GM19324 (cell line): ENCODE data around the gene ITM2C.

Experiments used
- ATAC-seq: cut with Tn5 transposase; IDR thresholded peaks from one replicate; pipeline ENCODE4 v1.9.1; 2021; ENCODE audit warnings: mild to moderate bottlenecking, moderate library complexity; ENCODE audit not compliant: unreplicated experiment, low FRiP score

ITM2C gene, protein sequence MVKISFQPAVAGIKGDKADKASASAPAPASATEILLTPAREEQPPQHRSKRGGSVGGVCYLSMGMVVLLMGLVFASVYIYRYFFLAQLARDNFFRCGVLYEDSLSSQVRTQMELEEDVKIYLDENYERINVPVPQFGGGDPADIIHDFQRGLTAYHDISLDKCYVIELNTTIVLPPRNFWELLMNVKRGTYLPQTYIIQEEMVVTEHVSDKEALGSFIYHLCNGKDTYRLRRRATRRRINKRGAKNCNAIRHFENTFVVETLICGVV

DNA sequence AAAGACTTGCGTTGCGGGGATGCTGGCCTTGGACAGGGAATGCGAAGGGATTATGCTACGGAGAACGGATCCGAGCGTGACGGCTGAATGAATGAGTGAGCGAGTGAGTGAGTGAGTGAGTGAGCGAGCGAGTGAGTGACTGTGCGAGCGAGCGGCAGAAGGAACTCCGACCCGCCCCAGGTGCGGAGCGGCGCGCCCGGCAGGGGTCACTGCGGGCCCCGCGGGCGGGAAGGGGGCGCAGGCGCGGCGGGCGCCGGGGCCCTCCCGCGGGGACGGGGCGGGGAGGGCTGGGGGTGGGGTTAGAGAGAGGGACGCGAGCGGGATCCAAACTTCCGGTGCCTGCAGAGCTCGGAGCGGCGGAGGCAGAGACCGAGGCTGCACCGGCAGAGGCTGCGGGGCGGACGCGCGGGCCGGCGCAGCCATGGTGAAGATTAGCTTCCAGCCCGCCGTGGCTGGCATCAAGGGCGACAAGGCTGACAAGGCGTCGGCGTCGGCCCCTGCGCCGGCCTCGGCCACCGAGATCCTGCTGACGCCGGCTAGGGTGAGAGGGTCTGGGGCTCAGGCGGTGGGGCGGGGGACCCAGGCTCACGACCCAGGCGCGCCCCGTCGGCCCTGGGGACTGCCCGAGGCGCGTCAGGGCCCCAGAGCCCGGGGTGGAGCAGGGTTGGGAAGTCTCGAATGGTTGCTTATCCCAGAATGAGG is at the start of gene ITM2C:
Gene ITM2C (plus strand): TSS at position 338 of the 702 bp plus-strand sequence. CDS start 84 bp downstream, at position 422.
- ATAC-seq: peak; percentile 77

- no peak for ATAC-seq
These were observed 49.7 kb upstream of the ITM2C start for GRCh38 chr2:230815088-230815487.

DNA sequence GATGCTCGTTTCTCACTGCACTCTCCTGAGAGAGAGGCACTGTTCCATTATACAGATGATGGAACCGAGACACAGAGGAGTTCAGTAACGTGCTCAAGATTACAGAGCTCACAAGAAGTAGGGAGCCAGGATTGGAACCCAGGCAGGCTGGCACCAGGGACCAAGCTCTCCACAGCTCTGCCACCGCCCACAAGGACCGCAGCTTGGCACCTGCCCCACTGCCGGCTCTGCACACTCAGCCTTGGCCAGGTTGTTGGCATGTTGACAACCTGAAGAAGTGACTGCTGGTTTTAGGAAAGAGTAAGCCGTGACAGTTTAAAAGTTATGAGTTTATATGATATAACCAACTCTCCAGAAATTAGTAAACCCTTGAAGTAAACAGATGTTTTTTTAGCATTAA is 48.0 kb upstream of the ITM2C start:
- ATAC-seq: no peak

DNA sequence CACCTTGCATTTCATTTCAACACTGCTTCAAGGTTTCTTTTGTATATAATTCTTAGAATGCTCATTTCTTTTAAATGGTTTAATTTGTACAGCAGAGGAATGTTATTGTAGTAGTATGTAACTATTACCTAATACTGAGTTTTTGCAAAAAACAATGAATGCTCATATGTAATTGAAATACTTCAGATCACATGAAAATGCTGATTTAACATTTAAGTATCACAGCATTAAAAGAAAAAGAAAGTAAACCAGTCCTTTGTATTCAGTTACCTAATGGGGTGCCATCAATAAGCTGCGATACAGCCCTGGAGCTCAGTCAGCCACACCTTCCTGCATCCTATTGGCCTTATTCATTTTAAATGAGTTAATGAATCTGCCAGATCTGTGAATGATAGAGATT is 45.3 kb upstream of the ITM2C start:
- ATAC-seq: no peak

DNA sequence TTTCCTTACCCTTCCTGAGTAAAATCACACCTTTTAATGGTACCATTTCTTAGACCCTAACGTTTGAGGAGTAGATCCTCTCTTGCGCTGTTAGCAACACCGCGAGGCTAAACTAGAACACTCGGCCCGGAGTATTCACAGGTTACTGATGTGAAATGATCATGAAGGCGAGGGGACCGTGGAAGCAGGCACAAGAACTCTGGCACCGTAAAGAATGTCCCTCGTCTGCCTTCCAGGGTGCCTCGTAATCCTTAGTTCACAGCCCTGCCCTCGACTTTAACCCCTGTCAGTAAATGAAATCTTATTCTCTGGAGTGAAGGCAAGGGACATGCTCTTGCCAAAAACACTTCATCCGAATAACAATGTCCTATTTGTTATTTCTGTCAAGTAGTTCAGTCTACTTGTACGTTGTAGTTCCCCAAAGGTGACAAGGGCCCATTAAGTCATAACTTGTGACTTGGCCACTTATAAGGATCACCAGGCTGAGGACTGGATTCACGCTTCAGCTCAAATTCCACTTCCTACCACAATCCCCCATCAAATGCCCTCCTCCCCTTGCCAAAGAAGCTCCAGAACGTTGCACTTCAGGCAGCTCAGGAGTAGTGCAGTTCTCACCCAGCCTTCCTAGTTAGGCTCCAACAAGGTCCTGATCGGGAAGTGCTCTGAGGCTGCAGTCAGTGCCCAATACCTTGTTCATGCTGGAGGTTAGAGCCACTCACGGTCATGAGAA is 43.3 kb upstream of the ITM2C start:
- no peak for ATAC-seq

- no peak for ATAC-seq
These were observed 42.7 kb upstream of the ITM2C start for GRCh38 chr2:230821991-230822520.

- ATAC-seq: no peak
These were observed 41.3 kb upstream of the ITM2C start for GRCh38 chr2:230823264-230823964.

GRCh38 chr2:230824406-230824978 is 40.2 kb upstream of the ITM2C start:
- ATAC-seq: no peak

DNA sequence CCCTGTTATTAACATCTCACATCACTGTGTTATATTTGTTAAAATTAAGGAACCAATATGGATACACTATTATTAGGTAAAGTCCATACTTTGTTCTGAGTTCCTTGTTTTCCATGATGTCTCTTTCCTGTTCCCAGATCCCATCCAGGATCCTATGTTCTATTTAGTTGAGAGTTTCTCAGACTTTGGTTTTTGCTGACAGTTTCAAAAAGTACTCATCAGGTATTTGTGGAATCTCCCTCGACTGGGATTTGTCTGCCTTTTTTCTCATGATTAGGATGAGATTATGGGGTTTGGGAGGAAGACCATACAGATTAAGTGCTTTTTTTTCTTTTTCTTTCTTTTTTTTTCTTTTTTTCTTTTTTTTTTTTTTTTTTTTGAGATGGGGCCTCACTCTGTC is 39.4 kb upstream of the ITM2C start:
- no peak for ATAC-seq

DNA sequence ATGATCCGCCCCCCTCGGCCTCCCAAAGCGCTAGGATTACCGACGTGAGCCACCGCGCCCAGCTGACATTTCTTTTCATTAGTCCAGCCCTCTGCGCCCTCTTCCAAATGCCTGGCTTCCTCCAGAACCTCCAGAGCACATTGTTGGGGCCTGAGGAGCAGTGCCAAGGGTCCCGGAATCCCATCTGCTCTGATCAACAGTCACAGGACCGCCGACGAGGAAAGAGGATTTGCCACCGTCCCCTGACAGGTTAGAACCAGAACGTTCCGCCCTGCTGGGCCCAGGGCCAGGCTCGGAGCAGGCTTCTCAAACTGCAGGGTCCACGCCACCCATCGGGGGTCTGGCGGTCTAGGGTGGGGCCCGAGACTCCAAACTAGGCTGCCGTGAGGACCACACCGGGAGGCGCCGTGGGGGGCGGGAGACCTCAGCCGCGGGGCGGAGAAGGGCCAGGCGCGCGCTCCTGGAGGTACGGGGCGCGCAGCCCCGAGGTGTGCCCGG is 36.9 kb upstream of the ITM2C start:
- ATAC-seq: no peak

- no peak for ATAC-seq
These were observed 36.3 kb upstream of the ITM2C start for GRCh38 chr2:230828272-230828961.

DNA sequence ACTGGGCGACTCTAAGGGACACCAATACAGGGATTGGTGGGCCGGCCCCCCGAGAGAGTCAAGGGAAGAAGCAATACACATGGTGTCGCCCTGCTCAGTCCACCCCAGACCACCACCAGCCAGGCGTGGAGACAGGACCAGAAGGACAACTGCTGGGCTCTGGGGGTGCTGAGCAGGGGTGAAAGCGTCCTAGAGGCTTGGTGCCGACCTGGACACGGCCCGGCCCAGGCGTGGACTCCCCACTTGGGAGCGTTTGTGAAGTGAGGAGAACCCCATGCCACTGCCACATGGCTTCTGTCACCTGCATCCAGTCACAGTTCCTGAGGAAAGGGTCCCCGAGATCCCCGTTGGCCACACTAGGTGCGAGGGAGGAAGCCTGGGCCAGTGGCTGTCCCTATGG is 35.4 kb upstream of the ITM2C start:
- no peak for ATAC-seq

DNA sequence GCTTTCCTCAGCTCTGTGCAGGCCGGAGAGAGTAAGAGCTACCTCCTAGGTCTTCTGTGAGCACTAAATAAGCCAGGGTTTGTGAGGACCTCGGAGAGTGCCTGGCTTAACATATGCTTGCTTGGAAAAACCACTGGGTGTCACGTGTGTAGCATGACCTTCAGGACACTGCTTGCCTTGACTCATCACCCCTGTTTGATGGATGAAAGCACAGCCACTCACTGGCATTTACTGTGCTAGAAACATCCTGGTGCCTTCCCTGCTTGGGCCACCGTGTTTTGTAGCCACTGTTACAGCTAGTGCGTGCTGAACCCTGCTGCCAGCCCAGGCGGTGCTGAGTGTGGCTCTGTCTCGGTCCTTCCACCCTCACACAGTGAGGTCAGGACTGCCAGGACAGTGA is 34.8 kb upstream of the ITM2C start:
- ATAC-seq: no peak

DNA sequence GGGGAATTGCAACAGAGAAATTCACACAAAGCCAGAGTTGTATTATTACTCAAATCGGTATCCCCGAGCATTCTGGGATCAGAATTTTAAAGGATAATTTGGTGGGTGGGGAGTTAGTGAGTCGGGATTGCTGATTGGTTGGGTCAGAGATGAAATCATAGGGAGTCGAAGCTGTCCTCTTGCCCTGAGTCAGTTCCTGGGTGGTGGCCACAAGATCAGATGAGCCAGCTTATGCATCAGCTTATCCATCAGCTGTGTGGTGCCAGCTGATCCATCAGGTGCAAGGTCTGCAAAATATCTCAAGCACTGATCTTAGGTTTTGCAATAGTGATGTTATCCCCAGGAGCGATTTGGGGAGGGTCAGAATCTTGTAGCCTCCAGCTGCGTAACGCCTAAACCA is 34.3 kb upstream of the ITM2C start:
- ATAC-seq: no peak

DNA sequence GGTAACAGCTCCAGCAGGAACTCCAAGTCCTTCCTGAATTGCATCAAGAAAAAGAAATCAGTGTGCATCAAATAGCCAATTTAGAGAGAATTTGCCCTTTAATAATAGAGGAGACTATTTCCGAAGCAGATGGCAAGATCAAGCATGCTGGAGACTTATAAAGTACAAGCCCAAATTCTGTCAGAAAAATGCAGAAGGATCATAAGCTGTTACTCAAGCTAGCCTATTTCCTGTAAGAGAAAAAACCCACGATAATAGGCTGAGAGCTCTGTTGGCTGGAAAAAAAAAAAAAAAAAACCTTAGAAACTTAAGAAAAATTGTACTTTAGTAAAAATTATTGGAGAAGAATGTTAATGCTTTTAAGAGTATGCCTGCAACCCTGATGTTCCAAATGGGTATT is 24.4 kb upstream of the ITM2C start:
- no peak for ATAC-seq

GRCh38 chr2:230842473-230842872 is 22.3 kb upstream of the ITM2C start:
- no peak for ATAC-seq

- ATAC-seq: no peak
These were observed 21.6 kb upstream of the ITM2C start for GRCh38 chr2:230843132-230843531.

DNA sequence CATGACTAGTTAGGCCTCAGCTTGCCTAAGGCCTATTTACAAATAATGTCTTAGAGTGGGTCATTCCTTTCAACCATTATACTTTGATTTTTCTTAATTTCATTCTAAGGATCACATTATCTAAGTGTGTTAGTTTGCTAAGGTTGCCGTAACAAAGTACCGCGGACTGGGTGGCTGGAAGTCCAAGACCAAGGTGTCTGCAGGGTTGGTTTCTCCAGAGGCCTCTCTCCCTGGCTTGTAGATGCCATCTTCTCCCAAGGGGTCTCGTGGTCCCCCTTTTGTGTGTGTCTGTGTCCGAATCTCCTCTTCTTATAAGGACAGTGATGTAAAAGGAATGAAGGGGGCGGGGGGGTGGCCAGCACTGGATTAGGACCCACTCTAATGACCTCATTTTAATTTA is 18.4 kb upstream of the ITM2C start:
- ATAC-seq: no peak

GRCh38 chr2:230847883-230848388 is 16.8 kb upstream of the ITM2C start:
- peak; percentile 90 for ATAC-seq
